Skeletal muscle tissue (tissue), 4 donors: ENCODE results near the gene KRTAP4-7. TPM values are rescaled to one million over a fixed set of nuclear protein-coding genes. Genes with fewer than 3 reads are reported as not detected.
"Not testable (repeated sequence)": the region's sequence is repeated elsewhere in the genome, so short reads cannot be mapped to it uniquely, and the experiment has no call there.

Source experiments
- H3K27ac ChIP-seq: one replicate; pipeline ENCODE4 v1.7.0; 2013; ENCODE audit warnings: mild to moderate bottlenecking, low read depth, low read length, inconsistent platforms
- H3K27me3 ChIP-seq, 3 donors: one replicate each; pipeline ENCODE4 v1.7.0; 2013; ENCODE audit warnings: low read length in 3 of 3; ENCODE audit not compliant: control insufficient read depth in 3 of 3, insufficient read depth in 3 of 3
- H3K36me3 ChIP-seq, 3 donors: one replicate each; pipeline ENCODE4 v1.7.0; 2013; ENCODE audit warnings: low read length in 3 of 3; ENCODE audit not compliant: control insufficient read depth in 3 of 3, insufficient read depth in 3 of 3
- H3K4me1 ChIP-seq, 3 donors: one replicate each; pipeline ENCODE4 v1.7.0; 2013; ENCODE audit warnings: low read length in 3 of 3, mild to moderate bottlenecking in 3 of 3; ENCODE audit not compliant: control insufficient read depth in 3 of 3, insufficient read depth in 3 of 3
- H3K4me3 ChIP-seq, 3 donors: one replicate each; pipeline ENCODE4 v1.7.0; 2013; ENCODE audit warnings: low read length in 3 of 3
- H3K9ac ChIP-seq, 3 donors: one replicate each; pipeline ENCODE4 v1.7.0; 2013; ENCODE audit warnings: low read length in 3 of 3, mild to moderate bottlenecking in 3 of 3, moderate library complexity in 2 of 3, low read depth in 1 of 3
- H3K9me3 ChIP-seq, 3 donors: one replicate each; pipeline ENCODE4 v1.7.0; 2013; ENCODE audit warnings: low read length in 3 of 3; ENCODE audit not compliant: control insufficient read depth in 3 of 3
- total RNA-seq: library from RNA; depleted of rRNA; stranded (reverse); fragments of >200 nt; gene quantifications from one replicate; pipeline ENCODE4 v1.2.3, GENCODE V29; 2014
- donor health status: Osteomylitis.

The KRTAP4-7 gene
- total RNA-seq, 1 donor from 2014 or later: not detected

DNA sequence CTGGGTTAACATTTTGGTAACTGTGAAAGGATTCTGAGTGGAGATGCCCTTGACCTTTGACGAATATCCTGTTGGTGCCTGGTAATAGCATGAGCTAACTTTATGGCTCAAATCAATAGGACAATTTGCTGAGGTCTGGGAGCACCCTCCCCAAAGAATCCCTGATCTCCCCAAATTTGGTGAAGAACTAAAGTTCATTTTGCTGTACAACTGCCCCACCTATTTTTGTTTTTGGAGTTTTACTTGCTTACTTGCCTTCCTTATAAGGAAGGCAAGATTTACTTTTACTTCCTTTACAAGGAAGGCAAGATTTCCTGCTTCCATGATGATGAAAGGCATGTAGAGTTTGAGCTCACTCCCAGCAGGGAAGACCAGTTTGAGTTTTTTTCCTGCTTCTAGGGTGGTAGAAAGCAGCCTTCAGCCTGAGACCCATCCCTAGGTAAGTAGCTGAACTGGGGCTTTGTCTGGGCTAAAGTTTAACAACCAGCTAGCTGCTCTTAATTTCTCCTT, 24.0 kb downstream of the KRTAP4-7 start:
- Histone ChIP-seq H3K27me3 (peaks cover 0 to 2% (median 0%) of the 10 kb centered on the region in 3 donors), H3K9ac (no peak overlapping the region), H3K4me1 (no peaks in the 10 kb centered on the region), H3K36me3 (no peaks in the 10 kb centered on the region), H3K27ac (no peak overlapping the region), H3K4me3 (no peak overlapping the region), H3K9me3 (no peaks in the 10 kb centered on the region)

DNA sequence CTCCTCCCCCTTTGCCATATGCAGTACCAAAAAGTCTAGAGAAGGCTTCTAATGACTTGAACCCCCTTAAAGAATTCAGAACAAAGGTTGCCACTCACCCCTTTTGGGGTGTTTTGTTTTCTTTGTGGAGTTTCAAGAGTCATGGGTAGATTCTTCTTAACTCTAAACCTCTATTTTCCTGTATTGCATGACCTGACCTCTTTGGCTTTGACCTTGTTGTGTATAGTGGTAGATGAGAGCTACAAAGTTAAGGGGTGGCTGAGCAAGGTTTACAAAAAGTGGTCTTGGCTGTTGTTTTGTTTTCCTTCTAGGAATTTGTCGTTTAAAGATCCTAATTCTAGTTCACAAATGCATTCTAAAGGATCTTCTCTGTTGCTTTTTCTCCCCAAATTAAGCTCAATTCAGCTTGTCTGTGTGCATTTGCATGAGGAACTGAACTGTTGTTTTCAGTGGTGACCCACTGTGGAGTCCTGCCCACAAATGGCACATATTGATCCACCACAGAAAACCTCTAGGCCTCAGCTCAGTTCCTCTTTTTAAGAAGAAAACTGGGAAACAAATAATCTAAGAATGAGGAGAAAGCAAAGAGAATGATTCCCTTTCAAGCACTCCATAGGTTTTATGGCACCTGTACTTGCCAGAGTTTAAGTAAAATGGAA, 24.9 kb downstream of the KRTAP4-7 start:
- not testable (repeated sequence) for H3K4me3 ChIP-seq

DNA sequence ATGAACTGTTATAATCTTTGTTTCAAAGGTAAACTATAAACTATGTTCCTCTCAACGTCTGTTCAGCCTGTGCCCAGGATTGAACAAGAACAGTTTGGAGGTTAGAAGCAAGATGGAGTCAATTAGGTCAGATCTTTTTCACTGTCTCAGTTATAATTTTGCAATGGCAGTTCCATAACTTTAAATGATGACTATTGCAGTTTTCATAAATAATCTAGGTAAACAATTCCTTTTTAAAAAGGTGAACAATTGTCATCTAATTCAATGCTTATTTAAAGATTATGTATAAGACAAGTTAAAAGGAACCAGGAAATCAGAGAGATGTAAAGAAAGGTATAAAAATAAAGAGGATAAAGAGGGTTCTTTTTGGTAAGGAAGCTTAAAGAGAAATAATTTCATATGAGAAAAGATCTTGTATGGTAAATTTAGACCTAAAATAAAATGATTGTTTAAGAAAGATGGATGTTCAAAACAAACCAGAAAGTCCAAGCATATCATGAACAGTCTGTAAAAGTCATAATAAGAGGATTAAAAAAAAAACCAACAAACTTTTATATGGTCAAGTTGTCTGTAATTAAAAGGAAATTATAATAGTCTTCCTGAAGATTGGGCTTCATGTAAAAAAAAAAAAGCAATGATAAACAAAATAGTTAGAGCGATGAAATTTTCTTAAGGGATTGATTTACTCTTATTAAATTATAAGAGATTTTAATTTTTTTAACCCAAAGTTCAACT, 27.4 kb downstream of the KRTAP4-7 start:
- Histone ChIP-seq H3K27ac (no peak overlapping the region), H3K27me3 (no peaks in the 10 kb centered on the region), H3K9me3 (no peaks in the 10 kb centered on the region), H3K9ac (no peak overlapping the region), H3K36me3 (no peaks in the 10 kb centered on the region), H3K4me1 (no peaks in the 10 kb centered on the region), H3K4me3 (no peak overlapping the region)

More for the DNA sequence above, 24.9 kb downstream of the KRTAP4-7 start:
- H3K27ac ChIP-seq, H3K36me3 ChIP-seq, H3K27me3 ChIP-seq, H3K9me3 ChIP-seq, H3K9ac ChIP-seq, H3K4me1 ChIP-seq: not testable (repeated sequence)

DNA sequence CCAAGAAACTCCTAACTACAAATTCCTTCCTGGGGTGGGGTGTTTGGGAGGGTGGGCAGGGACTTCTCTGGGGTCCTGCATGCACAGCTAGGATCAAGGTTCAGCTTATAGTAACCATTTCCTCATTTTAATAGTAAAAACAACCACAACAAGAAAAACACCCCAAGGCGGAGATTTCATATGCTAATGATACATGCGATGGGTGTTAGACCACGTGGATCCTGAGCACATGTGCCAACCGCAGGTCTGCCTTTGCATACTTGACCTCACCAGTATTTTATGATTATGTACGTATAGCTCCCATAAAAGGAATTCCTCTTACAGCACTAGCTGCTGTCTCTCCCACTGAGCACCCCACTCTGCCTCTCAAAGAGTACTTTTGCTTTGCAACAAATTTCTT, 32.3 kb downstream of the KRTAP4-7 start:
- Histone ChIP-seq H3K4me3 (no peak overlapping the region), H3K9me3 (no peaks in the 10 kb centered on the region), H3K9ac (no peak overlapping the region), H3K36me3 (no peaks in the 10 kb centered on the region), H3K27ac (no peak overlapping the region), H3K27me3 (peaks cover 0 to 5% (median 0%) of the 10 kb centered on the region in 3 donors), H3K4me1 (no peaks in the 10 kb centered on the region)

DNA sequence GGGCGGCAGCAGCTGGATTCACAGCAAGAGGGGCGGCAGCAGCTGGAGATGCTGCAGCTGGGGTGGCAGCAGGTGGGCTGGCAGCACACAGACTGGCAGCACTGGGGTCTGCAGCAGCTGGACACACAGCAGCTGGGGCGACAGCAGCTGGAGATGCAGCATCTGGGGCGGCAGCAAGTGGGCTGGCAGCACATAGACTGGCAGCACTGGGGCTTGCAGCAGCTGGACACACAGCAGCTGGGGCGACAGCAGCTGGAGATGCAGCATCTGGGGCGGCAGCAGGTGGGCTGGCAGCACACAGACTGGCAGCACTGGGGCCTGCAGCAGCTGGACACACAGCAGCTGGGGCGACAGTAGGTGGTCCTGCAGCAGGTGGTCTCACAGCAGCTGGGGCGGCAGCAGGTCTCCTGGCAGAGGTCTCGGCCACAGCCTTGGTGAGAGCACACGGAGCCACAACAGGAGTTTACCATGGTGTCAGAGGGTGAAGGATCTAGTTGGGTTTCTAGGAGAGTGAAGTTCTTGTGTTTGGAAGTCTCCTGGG, 34.0 kb downstream of the KRTAP4-7 start, which contains the start of gene KRTAP4-11:
Gene KRTAP4-11, minus strand, starts transcription at position 528 of the 541 bp plus-strand sequence. Its CDS starts 58 bp downstream, at position 470.
- not testable (repeated sequence) for H3K36me3 ChIP-seq, H3K9ac ChIP-seq, H3K9me3 ChIP-seq, H3K27ac ChIP-seq, H3K4me1 ChIP-seq, H3K27me3 ChIP-seq, H3K4me3 ChIP-seq

DNA sequence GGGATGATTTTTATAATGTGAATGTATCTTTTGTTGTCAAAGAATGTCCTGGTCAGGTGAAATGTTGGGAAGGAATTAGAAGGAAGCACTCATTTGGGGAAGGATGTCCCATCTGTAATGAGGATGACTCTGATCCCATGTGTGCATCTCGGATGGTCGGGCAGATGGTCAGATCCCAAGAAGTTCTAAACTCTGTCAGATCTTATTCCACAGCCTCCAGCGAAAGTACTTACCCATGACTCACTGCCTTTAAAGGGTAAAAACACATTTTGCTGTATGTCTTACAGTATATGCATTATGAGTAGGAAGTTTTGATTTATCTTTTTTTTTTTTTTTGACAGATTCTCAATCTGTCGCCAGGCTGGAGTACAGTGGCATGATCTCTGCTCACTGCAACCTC, 34.8 kb downstream of the KRTAP4-7 start:
- Histone ChIP-seq H3K36me3 (no peaks in the 10 kb centered on the region), H3K9me3 (no peaks in the 10 kb centered on the region), H3K4me1 (no peaks in the 10 kb centered on the region), H3K27me3 (peaks cover 0 to 7% (median 0%) of the 10 kb centered on the region in 3 donors), H3K9ac (no peak overlapping the region), H3K27ac (no peak overlapping the region), H3K4me3 (no peak overlapping the region)

DNA sequence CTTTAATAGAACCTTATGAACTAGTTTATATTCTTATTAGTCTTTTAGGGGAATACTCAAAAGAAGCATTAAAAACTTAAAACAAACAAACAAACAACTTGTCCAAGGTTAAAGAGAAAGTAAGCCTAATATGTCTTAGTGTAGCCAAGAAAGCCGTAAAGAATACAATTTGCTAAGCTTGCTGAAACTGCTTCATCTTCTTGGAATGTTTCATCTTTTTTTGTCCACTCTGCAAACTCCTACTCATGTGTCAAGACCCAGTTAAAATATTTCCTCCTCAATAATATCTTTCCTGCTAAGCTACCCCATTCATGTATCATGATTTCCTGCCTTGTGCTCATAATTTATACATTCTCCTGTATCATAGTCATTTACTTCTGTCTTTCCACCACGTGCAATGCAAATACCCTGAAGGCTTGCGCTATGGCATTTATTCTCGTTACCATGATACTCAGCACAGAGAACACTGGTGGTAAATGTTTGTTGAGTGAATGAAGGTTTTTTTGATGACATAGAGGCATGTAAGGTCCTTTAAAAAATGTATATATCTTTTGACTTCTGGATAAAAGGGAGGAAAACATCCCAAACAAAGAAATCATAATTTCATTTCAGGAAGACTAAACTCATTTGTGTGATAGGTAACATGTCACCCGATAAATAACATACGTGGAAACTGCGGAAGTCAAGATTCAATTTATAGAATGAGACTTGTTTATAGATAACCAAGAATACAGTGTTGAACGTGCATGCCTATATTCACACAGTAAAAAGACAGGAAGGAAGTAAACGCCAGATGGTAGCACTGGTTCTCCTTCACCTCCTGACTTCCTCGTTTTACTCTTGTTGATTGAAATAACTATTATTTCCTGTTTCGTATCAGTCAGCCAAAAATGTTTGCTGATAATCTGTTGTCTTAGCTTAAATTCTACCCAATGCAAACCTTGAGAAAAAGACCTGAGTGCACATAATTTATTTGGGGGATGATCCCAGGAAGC, 36.0 kb downstream of the KRTAP4-7 start:
- H3K36me3 ChIP-seq, H3K9ac ChIP-seq, H3K9me3 ChIP-seq, H3K4me3 ChIP-seq, H3K27ac ChIP-seq, H3K27me3 ChIP-seq, H3K4me1 ChIP-seq: not testable (repeated sequence)

DNA sequence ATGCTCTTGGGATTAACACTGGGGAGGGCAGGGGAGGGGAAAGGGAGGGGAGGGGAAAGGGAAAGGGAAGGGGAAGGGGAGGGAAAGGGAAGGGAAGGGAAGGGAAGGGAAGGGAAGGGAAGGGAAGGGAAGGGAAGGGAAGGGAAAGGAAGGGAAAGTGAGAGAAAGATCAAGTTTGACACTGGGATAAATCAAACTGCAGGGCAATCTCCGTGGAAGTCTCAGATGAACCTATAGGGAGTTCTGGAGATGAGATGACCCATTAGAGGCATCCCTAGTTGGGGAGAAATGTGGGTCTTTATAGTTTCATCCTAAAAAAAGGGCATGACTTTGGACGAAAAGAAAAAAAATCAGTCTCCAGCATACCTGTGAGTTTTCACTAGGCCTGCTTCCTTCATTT, 37.8 kb downstream of the KRTAP4-7 start:
- Histone ChIP-seq H3K36me3 (no peaks in the 10 kb centered on the region), H3K9me3 (no peaks in the 10 kb centered on the region), H3K4me1 (no peaks in the 10 kb centered on the region), H3K27ac (no peak overlapping the region), H3K4me3 (no peak overlapping the region), H3K9ac (no peak overlapping the region), H3K27me3 (peaks cover 0 to 7% (median 0%) of the 10 kb centered on the region in 3 donors)

DNA sequence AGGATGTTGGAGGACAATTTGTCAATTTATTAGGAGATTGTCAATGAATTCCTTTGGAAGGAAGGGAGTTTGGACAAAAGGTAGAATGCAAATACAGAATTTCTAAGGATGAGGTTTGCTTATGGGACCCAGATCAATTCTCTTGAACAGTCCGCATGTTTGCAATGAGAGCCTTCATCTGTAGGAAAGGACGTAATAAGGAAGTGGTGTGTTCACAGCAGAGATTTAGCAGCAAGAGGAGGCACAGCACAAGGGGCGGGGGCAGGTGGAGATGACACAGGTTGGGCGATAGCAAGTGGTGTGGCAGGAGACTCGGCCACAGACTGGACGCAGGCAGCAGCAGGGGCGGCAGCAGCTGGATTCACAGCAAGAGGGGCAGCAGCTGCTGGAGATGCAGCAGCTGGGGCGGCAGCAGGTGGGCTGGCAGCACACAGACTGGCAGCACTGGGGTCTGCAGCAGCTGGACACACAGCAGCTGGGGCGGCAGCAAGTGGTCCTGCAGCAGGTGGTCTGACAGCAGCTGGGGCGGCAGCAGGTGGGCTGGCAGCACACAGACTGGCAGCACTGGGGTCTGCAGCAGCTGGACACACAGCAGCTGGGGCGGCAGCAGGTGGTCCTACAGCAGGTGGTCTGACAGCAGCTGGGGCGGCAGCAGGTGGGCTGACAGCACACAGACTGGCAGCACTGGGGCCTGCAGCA, 39.5 kb downstream of the KRTAP4-7 start:
- H3K4me1 ChIP-seq, H3K27me3 ChIP-seq, H3K4me3 ChIP-seq, H3K27ac ChIP-seq, H3K9me3 ChIP-seq, H3K9ac ChIP-seq, H3K36me3 ChIP-seq: not testable (repeated sequence)
